Mesenchymal stem cell (in vitro differentiated cells and primary cell): ENCODE results near the gene ADGRL3.
A peak's percentile ranks its signal among the peaks of the same experiment; 100 is the strongest.

Experiments
- DNase-seq: peaks from one replicate; pipeline ENCODE4 v3.0.0-alpha.2; 2013
- H2AFZ ChIP-seq: one replicate; pipeline ENCODE4 v1.6.1; 2013; ENCODE audit warnings: low read depth, mild to moderate bottlenecking, control low read depth, inconsistent platforms, low read length, moderate library complexity
- H2AK5ac ChIP-seq: 2 replicates; pipeline ENCODE4 v1.6.1; 2013; ENCODE audit warnings: low read length, moderate library complexity, mild to moderate bottlenecking, inconsistent platforms; ENCODE audit not compliant: severe bottlenecking
- H2BK120ac ChIP-seq: one replicate; pipeline ENCODE4 v1.6.1; 2013; ENCODE audit warnings: low read depth, mild to moderate bottlenecking, inconsistent platforms, low read length, moderate library complexity
- H2BK12ac ChIP-seq, 2 experiments: one replicate each; pipeline ENCODE4 v1.6.1; 2013; ENCODE audit warnings: inconsistent platforms in 2 of 2, low read length in 2 of 2, mild to moderate bottlenecking in 2 of 2, moderate library complexity in 2 of 2, control low read depth in 1 of 2
- H2BK15ac ChIP-seq: one replicate; pipeline ENCODE4 v1.6.1; 2013; ENCODE audit warnings: mild to moderate bottlenecking, low read depth, inconsistent platforms; ENCODE audit not compliant: poor library complexity, severe bottlenecking
- H2BK5ac ChIP-seq: 2 replicates; pipeline ENCODE4 v1.6.1; 2013; ENCODE audit warnings: low read depth, mild to moderate bottlenecking, low read length, control low read depth, inconsistent platforms; ENCODE audit not compliant: poor library complexity, severe bottlenecking
- H3K14ac ChIP-seq, 2 experiments: one replicate each; pipeline ENCODE4 v1.6.1; 2013; ENCODE audit warnings: inconsistent platforms in 2 of 2, low read length in 2 of 2, control low read depth in 1 of 2, mild to moderate bottlenecking in 1 of 2, moderate library complexity in 1 of 2
- H3K18ac ChIP-seq, 2 experiments: one replicate each; pipeline ENCODE4 v1.6.1; 2013; ENCODE audit warnings: inconsistent platforms in 2 of 2, low read length in 2 of 2, control low read depth in 1 of 2, low read depth in 1 of 2, mild to moderate bottlenecking in 1 of 2
- H3K23ac ChIP-seq, 2 experiments: one replicate each; pipeline ENCODE4 v1.6.1; 2013; ENCODE audit warnings: inconsistent platforms in 2 of 2, low read length in 2 of 2, mild to moderate bottlenecking in 2 of 2, moderate library complexity in 2 of 2, control low read depth in 1 of 2
- H3K27ac ChIP-seq: 2 replicates; pipeline ENCODE4 v1.5.1; 2013; ENCODE audit warnings: mild to moderate bottlenecking, moderate library complexity, low read length, control low read depth, inconsistent platforms; ENCODE audit not compliant: poor library complexity, severe bottlenecking
- H3K27me3 ChIP-seq, 2 experiments: 2 replicates each; pipeline versions ENCODE4 v1.6.1 to v1.7.0; 2013; ENCODE audit warnings: low read length in 2 of 2, mild to moderate bottlenecking in 2 of 2, moderate library complexity in 2 of 2, control low read depth in 1 of 2, inconsistent platforms in 1 of 2; ENCODE audit not compliant: control insufficient read depth in 1 of 2, insufficient read depth in 1 of 2
- H3K36me3 ChIP-seq, 2 experiments: 2 replicates each; pipeline versions ENCODE4 v1.6.1 to v1.7.0; 2013; ENCODE audit warnings: low read length in 2 of 2, control low read depth in 1 of 2, inconsistent platforms in 1 of 2, low read depth in 1 of 2, mild to moderate bottlenecking in 1 of 2; ENCODE audit not compliant: insufficient read depth in 2 of 2, control insufficient read depth in 1 of 2
- H3K4ac ChIP-seq, 2 experiments: one replicate each; pipeline ENCODE4 v1.6.1; 2013; ENCODE audit warnings: inconsistent platforms in 2 of 2, low read length in 2 of 2, mild to moderate bottlenecking in 2 of 2, moderate library complexity in 2 of 2, control low read depth in 1 of 2, low read depth in 1 of 2
- H3K4me1 ChIP-seq: 2 replicates; pipeline ENCODE4 v1.6.1; 2013; ENCODE audit warnings: low read depth, low read length, control low read depth; ENCODE audit not compliant: control insufficient read depth, insufficient read depth
- H3K4me2 ChIP-seq: 2 replicates; pipeline ENCODE4 v1.6.1; 2013; ENCODE audit warnings: low read length, mild to moderate bottlenecking, inconsistent platforms; ENCODE audit not compliant: poor library complexity, severe bottlenecking
- H3K4me3 ChIP-seq, 2 experiments: 2 replicates each; pipeline versions ENCODE4 v1.5.1 to v1.7.0; 2013; ENCODE audit warnings: low read length in 2 of 2, mild to moderate bottlenecking in 2 of 2, control low read depth in 1 of 2, low read depth in 1 of 2; ENCODE audit not compliant: insufficient read depth in 1 of 2
- H3K79me1 ChIP-seq: replicated peaks from 2 replicates; pipeline ENCODE4 v1.6.1; 2013; ENCODE audit warnings: mild to moderate bottlenecking, control low read depth, low read length, inconsistent platforms; ENCODE audit not compliant: poor library complexity, severe bottlenecking
- H3K9ac ChIP-seq: 2 replicates; pipeline ENCODE4 v1.7.0; 2013; ENCODE audit warnings: mild to moderate bottlenecking, low read length, moderate library complexity
- H3K9me3 ChIP-seq: 2 replicates; pipeline ENCODE4 v1.7.0; 2013; ENCODE audit warnings: mild to moderate bottlenecking, low read length; ENCODE audit not compliant: control insufficient read depth
- H4K8ac ChIP-seq: one replicate; pipeline ENCODE4 v1.6.1; 2013; ENCODE audit warnings: inconsistent platforms, mild to moderate bottlenecking, low read length, moderate library complexity
- H4K91ac ChIP-seq: one replicate; pipeline ENCODE4 v1.6.1; 2013; ENCODE audit warnings: mild to moderate bottlenecking, low read length, inconsistent platforms
- WGBS: methylation state at CpG from one replicate; pipeline ENCODE4 v1.1.7; 2013; ENCODE audit warnings: mixed read lengths; 5-methylcytosine and 5-hydroxymethylcytosine counted together

ADGRL3 gene

DNA sequence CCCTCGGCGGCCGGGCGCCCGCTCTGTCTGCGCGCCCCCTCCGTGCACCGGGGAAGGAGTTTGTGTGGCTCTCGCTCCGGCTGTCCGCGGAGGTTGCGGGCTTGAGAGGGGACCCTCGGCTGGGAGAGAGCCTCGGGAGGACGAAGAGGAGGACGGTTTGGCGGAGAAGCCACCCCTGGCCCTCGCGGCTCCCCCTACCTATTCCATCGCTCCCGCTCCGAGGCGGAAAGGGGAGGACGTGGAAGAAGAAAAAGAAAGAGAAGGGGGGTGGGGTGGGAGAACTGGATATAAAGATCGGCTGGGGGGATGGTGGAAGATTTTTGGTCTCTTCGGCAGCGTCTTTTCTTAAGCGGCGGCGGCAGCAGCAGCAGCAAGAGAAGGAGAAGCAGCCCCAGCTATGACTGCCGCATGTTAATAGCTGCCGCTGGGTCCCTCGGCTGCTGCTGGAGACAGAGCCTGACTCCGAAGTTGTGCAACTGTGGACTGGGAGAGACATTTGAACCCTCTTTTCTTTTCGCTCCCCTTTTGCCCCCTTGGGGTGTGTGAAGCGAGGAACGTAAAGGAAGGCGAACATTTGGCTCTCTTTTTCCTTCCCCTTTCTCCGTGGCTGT, 895 bp downstream of the ADGRL3 start:
- Histone ChIP-seq H2AFZ (peak overlapping the region; percentile 85), H2AK5ac (no peak overlapping the region), H3K9me3 (no peaks in the 10 kb centered on the region), H4K8ac (no peak overlapping the region), H3K27ac (no peak overlapping the region), H3K27me3 (peaks cover 25 to 42% of the 10 kb centered on the region in 2 experiments), H3K36me3 (no peaks in the 10 kb centered on the region), H3K79me1 (no peaks in the 10 kb centered on the region), H3K4me1 (peaks cover 21% of the 10 kb centered on the region), H3K14ac (peak overlapping the region in 1 of 2 experiments; percentile 77), H4K91ac (no peak overlapping the region), H3K4ac (peak overlapping the region in 1 of 2 experiments; percentile 79), H2BK120ac (no peak overlapping the region), H2BK12ac (peak overlapping the region in 1 of 2 experiments; percentile 76), H3K23ac (peak overlapping the region in 1 of 2 experiments; percentile 88), H3K18ac (peak overlapping the region; percentile 37 to 73), H3K4me2 (peak overlapping the region; percentile 100), H2BK15ac (no peak overlapping the region), H3K9ac (no peak overlapping the region), H3K4me3 (peak overlapping the region; percentile 61 to 74), H2BK5ac (no peak overlapping the region)
- peak; percentile 61 for DNase-seq
- under 1% methylated on average over 16 of the region's 41 CpGs for WGBS

DNA sequence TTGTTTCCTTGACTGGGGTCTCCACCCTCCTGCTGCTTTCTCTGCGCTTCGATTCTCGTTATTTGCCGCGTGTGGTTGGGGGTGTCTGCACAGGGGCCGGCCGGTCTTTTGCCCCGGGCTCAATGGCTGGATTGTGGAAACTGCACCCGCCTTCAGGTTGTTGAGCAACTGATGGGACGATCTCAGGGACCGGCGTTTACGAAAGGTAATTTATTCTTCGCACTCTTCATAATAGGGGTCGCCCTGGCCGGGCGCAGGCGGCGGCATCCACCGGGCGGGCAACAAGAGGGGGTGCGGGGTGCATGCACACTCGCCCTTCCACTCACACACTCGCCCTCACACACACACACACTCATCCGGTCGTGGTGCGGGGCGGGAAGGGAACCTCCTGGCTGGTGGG, 1.4 kb downstream of the ADGRL3 start:
- no peaks in the 10 kb centered on the region for H3K36me3 ChIP-seq
- peak overlapping the region in 1 of 2 experiments; percentile 86 for H3K23ac ChIP-seq
- H3K4ac ChIP-seq: no peak overlapping the region
- no peak overlapping the region for H3K9ac ChIP-seq
- peak; percentile 36 for DNase-seq
- no peak overlapping the region for H2BK15ac ChIP-seq
- no peak overlapping the region for H2BK5ac ChIP-seq
- H3K79me1 ChIP-seq: no peaks in the 10 kb centered on the region
- WGBS: under 1% methylated on average over 22 of the region's 28 CpGs
- no peaks in the 10 kb centered on the region for H3K9me3 ChIP-seq
- H4K91ac ChIP-seq: no peak overlapping the region
- no peak overlapping the region for H3K14ac ChIP-seq
- H3K4me1 ChIP-seq: peaks cover 21% of the 10 kb centered on the region
- H3K18ac ChIP-seq: peak overlapping the region; percentile 0 to 29
- peak overlapping the region; percentile 100 for H3K4me2 ChIP-seq
- H2BK12ac ChIP-seq: peak overlapping the region in 1 of 2 experiments; percentile 76
- H3K27ac ChIP-seq: no peak overlapping the region
- peaks cover 25 to 42% of the 10 kb centered on the region in 2 experiments for H3K27me3 ChIP-seq
- H4K8ac ChIP-seq: no peak overlapping the region
- peak overlapping the region; percentile 19 for H2BK120ac ChIP-seq
- no peak overlapping the region for H2AK5ac ChIP-seq
- peak overlapping the region; percentile 61 to 74 for H3K4me3 ChIP-seq
- peak overlapping the region; percentile 0 for H2AFZ ChIP-seq

DNA sequence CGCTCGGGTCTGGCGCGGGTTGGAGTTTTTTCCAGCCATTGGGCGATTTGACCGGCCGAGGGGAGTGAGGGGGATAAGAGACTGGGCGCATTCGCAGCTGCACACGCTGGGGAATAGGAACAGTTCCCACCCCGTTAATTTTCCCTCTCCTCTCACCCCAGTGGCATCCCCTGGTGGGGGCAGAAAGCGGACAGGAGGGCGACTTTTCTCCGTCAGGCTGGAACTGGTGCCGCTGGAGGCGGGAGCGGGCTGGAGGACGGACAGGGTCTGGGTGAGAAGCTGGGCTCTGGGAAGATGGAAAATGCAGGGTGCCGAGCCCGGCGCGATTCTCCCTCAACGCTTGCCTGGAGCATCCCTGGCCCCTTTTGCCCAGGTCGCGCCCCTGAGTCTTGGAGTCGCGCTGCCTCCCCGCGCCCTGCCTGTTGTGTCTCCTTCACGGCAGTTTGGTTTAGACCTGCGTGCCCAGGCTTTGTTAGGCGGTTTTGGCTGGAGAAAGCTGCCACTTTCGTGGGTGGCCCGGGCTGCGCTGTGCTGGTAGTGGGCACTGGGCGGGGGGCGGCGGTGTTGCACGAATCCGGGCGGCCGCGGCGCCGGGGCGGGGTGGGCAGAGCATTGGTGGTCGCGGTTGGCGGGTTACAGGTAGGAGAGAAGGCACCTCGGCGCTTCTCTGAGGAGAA, 2.0 kb downstream of the ADGRL3 start:
- Histone ChIP-seq H3K14ac (peak overlapping the region in 1 of 2 experiments; percentile 97), H3K18ac (peak overlapping the region; percentile 29 to 56), H2AFZ (peak overlapping the region; percentile 71), H2BK12ac (peak overlapping the region in 1 of 2 experiments; percentile 42), H3K27ac (no peak overlapping the region), H3K36me3 (no peaks in the 10 kb centered on the region), H2BK5ac (no peak overlapping the region), H3K23ac (peak overlapping the region in 1 of 2 experiments; percentile 100), H4K8ac (no peak overlapping the region), H2BK15ac (no peak overlapping the region), H3K9me3 (no peaks in the 10 kb centered on the region), H3K4ac (no peak overlapping the region), H3K4me3 (peak overlapping the region in 1 of 2 experiments; percentile 74), H2AK5ac (no peak overlapping the region), H3K27me3 (peaks cover 25 to 42% of the 10 kb centered on the region in 2 experiments), H3K4me2 (peak overlapping the region; percentile 100), H4K91ac (no peak overlapping the region), H2BK120ac (peak overlapping the region; percentile 19), H3K4me1 (peaks cover 21% of the 10 kb centered on the region), H3K9ac (no peak overlapping the region), H3K79me1 (no peaks in the 10 kb centered on the region)
- peak; percentile 44 for DNase-seq
- WGBS: under 1% methylated on average over 39 of the region's 51 CpGs
